Brain microvascular endothelial cell (primary cell): ENCODE measurements around the gene SIGMAR1.

Experiments used
- DNase-seq: peaks from one replicate; pipeline ENCODE4 v3.0.0-alpha.2; 2020
- H3K27ac ChIP-seq: fragments of 250-450 bp; sonication (Bioruptor Pico); 2 replicates; pipeline ENCODE4 v1.5.1; 2020; ENCODE audit warnings: mild to moderate bottlenecking, moderate library complexity
- H3K27me3 ChIP-seq: fragments of 250-450 bp; sonication (Bioruptor Pico); replicated peaks from 2 replicates; pipeline ENCODE4 v1.5.1; 2020; ENCODE audit warnings: mild to moderate bottlenecking
- H3K36me3 ChIP-seq: fragments of 250-450 bp; sonication (Bioruptor Pico); replicated peaks from 2 replicates; pipeline ENCODE4 v1.5.1; 2020; ENCODE audit warnings: mild to moderate bottlenecking
- H3K4me3 ChIP-seq: 2 replicates; pipeline ENCODE4 v1.5.1; 2011; ENCODE audit warnings: low read depth, mild to moderate bottlenecking, control low read depth, low read length, moderate library complexity
- in situ Hi-C: cut with HindIII; loops from 2 replicates; pipeline ENCODE4 v1.10.0; 2017; ENCODE audit warnings: low sequenced_read_pairs, low pct_ligation_motif_present
- TF ChIP-seq, protein P1 (sequence below): IDR thresholded peaks from 2 replicates; pipeline ENCODE4 v1.5.1; 2011; ENCODE audit warnings: low read depth, mild to moderate bottlenecking, moderate library complexity, low read length, control low read depth, inconsistent platforms; ENCODE audit errors: missing control alignments

Gene SIGMAR1

DNA sequence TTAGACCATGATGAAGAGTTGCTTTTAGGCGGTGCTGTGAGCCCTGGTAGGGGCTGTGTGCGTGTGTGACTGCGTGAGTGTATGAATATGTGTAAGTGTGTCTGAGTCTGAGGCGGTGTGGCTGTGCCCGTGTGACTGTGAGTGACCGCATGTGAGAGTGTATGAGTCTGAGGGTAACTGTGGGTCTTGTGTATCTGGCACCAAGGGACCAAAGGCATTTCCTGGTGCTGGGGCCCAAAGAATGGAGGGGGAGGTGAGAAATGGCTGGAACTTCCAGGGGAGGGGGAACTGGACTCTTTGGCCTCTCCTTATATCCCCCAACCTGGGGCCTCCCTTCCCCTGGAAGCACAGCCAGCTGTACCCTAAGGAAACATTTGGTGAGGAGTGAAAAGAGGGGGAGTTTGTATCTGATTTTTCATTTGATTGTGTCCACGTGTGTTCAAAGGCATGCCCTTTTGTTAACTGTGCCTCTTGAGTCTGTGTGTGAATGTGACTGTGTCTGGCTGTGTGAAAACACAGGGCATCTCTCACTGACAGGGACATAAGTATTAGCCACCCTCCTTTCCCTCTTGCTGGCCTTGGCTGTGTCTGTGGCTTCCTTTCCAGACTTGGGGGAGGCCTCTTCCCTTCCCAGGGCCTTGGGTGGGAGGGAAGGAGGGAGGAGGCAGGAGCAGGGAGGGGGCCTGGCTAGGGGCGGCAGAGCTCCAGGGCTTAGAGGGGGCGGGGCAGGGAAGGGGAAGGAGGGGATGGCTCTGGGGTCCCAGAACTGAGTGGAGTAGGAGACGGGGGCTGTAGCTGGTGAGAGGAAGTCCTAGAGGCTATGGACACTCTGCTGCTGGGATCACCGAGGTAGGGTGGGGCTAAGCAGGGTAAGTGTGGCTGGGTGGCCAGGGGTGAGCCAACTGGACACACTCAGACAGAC lies 15.8 kb upstream of the SIGMAR1 start:
- DNase-seq = peak; percentile 37
- Histone ChIP-seq H3K36me3 (peaks cover 8% of the 10 kb centered on the region), H3K27ac (no peak overlapping the region), H3K27me3 (no peaks in the 10 kb centered on the region), H3K4me3 (no peak overlapping the region)
- TF ChIP-seq, protein P1, sequence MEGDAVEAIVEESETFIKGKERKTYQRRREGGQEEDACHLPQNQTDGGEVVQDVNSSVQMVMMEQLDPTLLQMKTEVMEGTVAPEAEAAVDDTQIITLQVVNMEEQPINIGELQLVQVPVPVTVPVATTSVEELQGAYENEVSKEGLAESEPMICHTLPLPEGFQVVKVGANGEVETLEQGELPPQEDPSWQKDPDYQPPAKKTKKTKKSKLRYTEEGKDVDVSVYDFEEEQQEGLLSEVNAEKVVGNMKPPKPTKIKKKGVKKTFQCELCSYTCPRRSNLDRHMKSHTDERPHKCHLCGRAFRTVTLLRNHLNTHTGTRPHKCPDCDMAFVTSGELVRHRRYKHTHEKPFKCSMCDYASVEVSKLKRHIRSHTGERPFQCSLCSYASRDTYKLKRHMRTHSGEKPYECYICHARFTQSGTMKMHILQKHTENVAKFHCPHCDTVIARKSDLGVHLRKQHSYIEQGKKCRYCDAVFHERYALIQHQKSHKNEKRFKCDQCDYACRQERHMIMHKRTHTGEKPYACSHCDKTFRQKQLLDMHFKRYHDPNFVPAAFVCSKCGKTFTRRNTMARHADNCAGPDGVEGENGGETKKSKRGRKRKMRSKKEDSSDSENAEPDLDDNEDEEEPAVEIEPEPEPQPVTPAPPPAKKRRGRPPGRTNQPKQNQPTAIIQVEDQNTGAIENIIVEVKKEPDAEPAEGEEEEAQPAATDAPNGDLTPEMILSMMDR = no peak
- in situ Hi-C loops = no loop called here

DNA sequence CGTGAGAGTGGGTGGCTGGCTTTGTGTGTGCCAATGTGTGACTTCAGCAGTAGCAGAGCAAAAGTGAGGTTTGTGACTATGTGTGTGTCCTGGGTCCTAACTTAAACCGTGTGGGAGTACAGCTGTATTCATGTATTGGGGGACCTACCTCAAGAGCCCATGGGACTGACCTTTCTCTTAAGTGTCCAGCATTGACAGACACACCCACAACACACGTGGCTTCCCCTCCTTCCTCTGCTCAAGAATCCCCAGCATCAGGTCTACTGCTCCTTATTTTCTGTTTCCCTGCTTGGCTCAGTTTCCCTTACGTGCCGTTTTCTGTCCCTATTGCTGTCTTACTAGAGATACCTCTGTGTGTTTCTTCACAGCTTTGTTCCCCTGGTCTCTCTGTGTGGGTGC lies 15.0 kb upstream of the SIGMAR1 start:
- TF ChIP-seq, protein P1 = no peak
- Histone ChIP-seq H3K4me3 (peak overlapping the region; percentile 48), H3K27ac (no peak overlapping the region), H3K27me3 (no peaks in the 10 kb centered on the region), H3K36me3 (peaks cover 10% of the 10 kb centered on the region)
- in situ Hi-C loops = no loop called here
- DNase-seq = no peak

DNA sequence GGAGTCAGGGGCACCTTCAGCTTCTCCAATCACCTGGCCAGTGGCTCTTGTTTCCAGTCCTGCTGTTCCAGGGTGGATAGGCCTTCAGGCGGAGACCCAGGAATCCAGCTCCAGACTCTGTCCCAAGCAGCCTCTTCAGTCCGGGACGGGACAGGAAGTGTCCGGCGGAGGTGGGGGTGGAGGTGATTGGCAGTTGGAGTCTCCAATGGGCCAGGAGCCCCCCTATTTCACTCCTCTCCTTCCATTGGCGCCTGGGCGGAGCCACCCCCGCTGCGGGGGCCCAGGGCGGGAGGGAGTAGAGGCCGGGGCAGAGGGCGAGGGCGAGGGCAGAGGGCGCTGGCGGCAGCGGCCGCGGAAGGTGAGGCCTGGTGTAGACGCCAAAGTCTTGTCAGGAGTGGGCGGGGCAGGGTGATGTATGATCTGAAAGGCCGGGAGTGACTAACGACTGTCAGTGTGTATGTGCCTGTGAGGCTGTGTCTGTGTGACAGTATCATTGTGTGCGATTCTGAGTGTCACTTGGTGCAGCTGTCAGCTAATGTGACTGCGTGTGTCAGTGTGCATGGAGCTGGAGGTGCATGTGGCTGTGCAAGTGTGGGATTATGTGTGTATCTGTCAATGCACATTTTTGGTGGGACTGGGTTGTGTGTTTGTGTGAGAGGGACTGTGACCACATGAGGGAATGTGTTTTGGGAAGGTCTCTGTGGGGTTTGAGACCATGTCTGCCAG lies 14.5 kb upstream of the SIGMAR1 start, which contains the start of gene IL11RA:
Gene IL11RA (plus strand): TSS at position 310 of the 726 bp plus-strand sequence. CDS start 3,033 bp downstream, outside the sequence.
- DNase-seq = peak; percentile 75
- peak within 1 kb of the TSS; percentile 15 for H3K27ac ChIP-seq
- H3K36me3 ChIP-seq = peaks cover 10% of the 10 kb centered on the region
- H3K27me3 ChIP-seq = no peaks in the 10 kb centered on the region
- TF ChIP-seq, protein P1 = no peak
- H3K4me3 ChIP-seq = peak within 1 kb of the TSS; percentile 48
- in situ Hi-C loops = no loop called here

DNA sequence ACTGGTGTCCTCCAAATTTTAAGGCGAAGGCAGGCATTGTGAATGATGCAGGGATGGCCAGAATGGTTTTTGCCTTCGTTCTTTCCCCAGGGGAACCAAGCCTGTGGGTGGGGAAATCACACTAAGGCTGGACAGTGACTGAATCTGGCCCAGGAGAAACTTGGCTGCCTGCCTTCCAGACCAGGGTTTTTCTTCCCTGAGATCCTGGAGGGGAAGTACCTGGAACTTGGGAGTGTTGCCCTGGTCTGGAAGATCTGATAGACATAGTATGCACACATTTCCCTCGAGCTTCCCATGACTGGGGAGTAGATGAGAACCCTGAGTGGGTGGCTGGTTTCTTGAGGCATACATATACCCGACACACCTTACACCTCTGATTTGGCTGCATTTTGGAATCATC lies 13.7 kb upstream of the SIGMAR1 start:
- H3K27ac ChIP-seq = no peak overlapping the region
- no peaks in the 10 kb centered on the region for H3K27me3 ChIP-seq
- in situ Hi-C loops = no loop called here
- DNase-seq = peak; percentile 28
- TF ChIP-seq, protein P1 = no peak
- peaks cover 10% of the 10 kb centered on the region for H3K36me3 ChIP-seq
- H3K4me3 ChIP-seq = no peak overlapping the region

DNA sequence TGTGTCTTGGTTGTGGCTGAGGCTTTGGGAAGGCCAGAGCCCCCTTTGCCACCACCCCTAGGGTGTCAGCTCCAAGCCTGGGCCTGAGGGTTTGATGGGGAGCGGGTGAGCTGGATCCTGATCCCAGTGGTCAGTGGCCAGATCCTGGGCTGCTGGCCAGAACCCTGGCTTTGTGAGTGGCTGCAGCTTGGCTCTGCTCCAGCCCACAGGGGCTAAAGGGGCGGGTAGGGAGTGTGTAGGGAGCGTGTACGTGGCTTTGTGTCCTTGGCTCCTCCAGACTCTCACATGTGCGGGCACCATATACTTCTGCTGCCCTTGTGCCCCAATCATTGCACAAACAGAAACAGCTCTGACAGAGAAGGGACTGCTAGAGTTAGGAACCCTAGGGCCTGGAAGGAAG lies 13.2 kb upstream of the SIGMAR1 start:
- H3K4me3 ChIP-seq = no peak overlapping the region
- TF ChIP-seq, protein P1 = no peak
- no peaks in the 10 kb centered on the region for H3K27me3 ChIP-seq
- no peak for DNase-seq
- H3K36me3 ChIP-seq = peaks cover 10% of the 10 kb centered on the region
- in situ Hi-C loops = no loop called here
- no peak overlapping the region for H3K27ac ChIP-seq
